NCI-H128 (cell line): Measurements from ENCODE around the gene RFNG.

Source experiments
- DNase-seq: peaks from one replicate; lab custom pipeline; 2025; ENCODE audit not compliant: unreplicated experiment; lab: John Stamatoyannopoulos, UW

RFNG gene

DNA sequence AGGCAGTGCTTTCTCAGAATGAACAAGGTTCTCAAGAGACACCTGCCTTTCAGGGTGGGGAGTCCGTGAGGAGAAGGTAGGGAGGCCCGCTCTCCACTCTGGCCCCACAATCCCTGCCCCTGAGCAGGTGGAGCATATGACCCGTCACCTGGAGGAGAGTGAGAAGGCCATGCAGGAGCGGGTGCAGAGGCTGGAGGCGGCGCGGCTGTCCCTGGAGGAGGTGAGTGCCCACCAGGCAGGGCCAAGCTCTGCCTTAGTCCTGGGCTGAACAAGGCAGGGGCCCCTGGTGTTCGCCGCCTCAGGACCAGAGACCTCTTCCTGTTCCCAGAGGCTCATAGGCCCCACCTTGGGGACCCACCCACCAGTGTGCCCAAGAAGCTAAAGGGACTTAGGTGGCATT, 22.6 kb downstream of the RFNG start:
- DNase-seq, result no peak

DNA sequence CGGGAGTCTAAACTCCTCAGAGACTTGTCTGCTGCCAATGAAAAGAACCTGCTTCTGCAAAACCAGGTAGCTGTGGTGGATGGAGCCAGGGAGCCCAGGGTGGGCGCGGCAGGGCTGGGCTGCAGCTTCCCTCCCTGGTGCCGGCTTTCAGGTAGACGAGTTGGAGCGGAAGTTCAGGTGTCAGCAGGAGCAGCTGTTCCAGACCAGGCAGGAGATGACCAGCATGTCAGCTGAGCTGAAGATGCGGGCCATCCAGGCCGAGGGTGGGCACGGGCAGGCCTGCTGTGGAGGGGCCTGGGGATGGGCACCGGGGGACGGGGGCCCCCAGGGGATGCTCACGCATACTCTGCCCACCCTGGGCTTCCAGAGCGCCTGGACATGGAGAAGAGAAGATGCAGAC, 23.4 kb downstream of the RFNG start:
- DNase-seq, result no peak

DNA sequence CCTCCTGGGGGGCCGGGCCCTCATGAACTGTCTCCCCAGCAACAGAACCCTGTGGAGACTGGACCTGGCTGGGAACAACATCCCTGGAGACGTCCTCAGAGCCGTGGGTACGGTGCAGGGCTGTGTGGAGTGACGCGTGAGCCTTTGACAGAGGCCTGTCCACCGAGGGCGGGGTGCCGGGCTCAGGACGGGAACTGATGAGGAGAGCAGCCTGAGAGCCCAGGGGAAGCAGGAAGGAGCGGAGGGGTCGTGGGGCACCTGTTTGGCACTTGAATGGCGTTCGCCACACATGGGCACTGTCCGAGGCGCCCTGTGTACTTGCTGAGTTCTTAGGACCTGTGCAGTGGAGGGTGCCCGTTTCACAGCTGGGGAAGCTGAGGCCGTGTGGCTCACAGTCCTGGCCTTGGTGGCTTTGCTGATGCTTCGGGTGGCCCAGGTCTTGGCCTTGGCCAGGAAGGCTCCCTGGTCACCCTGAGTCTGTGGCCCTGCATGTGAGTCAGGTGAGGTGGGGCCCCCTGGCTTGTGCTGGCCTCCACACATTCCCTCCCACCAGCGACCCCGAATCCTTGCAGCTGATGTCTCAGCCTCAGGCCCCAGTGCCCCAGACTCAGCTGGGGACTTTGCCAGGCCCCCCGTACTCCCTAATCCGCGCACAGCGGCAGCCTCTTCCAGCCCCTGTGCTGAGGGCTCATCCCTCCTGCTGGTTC, 26.1 kb downstream of the RFNG start:
- no peak for DNase-seq

DNA sequence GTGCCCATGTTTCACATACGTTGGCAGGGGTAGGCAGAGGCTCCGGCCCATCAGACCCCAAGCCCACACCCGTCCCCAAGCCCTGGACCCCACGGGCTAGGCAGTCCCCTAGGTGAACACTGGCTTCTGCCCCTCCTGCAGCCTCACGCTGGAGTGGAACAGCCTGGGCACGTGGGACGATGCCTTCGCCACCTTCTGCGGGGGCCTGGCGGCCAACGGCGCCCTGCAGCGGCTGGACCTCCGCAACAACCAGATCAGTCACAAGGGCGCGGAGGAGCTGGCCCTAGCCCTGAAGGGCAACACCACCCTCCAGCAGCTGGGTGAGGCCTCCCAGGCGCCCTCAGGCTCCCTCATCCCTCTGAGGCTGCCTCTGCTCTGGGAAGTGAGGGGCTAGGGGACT, 26.8 kb downstream of the RFNG start:
- DNase-seq, result no peak

DNA sequence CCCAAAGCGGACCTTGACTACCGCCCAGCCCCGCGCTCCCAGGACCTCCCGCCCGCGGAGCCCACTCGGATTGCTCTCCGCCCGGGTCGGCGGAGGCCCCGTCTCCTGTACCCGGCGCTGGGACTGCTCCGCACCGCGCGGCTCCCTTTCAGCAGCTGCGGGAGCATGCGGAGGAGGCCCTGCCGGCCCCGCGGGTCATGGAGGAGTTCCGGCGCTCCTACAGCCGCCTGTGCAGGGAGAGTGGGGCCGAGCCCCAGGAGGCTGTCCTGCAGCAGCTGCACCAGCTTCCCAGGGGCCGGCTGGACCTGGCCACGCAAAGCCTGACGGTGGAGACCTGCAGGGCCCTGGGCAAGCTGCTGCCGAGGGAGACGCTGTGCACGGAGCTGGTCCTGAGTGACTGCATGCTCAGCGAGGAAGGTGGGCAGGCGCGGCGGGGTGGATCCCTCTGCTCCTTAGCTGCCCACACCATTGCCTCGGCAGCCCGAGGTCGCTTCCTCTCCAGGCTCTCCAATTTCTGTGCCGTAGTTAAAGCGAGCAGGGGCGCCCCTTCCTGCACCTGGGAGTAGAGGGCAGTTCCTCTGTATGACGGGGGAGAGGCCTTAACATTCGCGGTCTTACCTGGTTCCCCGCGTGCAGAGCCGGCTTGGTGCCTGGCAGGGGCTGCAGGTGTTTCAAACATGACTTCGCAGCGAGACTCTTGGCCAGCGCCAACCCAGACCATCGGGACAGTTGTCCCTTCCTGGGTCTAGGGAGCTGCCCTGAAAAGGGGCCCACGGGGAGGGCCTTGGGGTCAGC, 28.0 kb downstream of the RFNG start:
- DNase-seq, result no peak

DNA sequence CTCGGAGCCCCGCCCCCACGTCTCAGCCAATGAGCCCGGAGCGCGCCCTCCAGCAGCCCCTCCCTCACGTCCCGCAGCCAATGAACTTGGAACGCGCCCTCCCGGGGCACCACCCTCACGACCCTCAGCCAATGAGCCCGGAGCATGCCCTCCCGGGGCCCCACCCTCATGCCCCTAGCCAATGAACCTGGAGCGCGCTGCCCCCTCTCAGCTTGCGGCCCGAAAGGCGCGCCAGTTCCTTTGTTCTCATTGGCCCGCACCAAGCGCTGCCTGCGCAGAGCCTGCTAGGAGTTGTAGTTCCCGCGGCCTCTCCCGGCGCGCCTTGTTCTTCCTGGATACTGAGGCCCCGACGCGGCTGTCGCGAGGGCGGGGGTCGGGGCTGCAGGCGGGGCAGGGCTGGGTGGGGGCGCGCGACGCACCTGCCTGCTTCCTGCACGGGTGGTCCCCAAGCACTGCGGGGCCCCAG, 28.6 kb downstream of the RFNG start, which contains the start of gene LRRC45:
Gene LRRC45 (plus strand): TSS at position 325 of the 466 bp plus-strand sequence. CDS start 339 bp downstream, outside the sequence.
- DNase-seq, result peak; percentile 94

DNA sequence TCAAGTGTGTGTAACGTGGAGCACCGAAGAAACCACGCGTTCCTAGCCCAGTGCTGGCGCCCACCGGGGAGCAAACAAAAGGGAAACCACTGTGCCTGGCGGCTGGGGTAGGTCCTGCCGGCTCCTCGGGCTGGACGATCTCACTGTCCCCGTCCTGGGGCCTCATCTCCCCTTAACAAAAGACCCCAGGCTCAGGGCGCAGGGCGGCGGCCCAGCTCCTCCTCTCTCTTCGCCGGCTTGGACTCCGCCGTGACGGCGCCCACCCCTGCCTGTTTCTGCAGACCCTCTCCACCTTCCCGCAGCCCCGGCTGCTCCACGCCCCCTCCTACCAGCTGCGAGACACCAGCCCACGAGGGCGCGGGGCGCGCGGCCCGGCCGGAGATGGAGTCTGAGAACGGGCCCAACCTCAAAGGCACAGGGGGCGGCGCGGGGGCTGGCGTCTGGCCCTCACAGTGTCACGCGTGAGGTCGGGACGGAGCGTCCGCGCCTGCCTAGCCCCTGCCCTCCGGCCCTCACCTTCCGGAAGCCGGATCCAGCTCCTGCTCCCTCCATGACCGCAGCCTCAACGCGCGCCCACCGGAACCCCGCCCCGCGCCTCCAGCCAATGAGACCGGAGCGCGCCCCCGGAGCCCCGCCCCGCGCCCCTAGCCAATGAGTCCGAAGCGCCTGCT, 29.2 kb downstream of the RFNG start, which contains the start of gene CENPX:
Gene CENPX (minus strand): TSS at position 569 of the 671 bp plus-strand sequence. CDS start 17 bp downstream, at position 552.
- DNase-seq, result no peak

DNA sequence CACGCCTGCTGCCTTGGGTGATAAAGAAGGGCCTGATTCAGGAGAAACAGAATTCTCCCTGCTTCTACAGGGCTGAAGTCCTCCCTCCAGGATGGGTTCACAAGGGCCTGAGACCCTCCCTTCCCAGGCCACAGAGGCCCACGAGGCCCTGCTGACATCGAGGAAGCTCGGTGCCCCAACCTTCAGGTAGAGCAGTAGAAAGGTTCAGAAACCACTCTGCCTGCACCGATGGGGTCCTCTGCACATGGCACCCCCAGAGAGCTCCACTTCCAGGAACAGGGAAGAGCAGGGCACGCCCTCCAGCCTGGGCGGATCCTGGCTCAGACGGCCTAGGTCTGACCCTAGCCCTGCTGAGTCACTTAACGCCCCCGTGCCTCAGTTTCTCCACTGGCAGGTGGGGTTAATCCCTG, 29.7 kb downstream of the RFNG start:
- no peak for DNase-seq

DNA sequence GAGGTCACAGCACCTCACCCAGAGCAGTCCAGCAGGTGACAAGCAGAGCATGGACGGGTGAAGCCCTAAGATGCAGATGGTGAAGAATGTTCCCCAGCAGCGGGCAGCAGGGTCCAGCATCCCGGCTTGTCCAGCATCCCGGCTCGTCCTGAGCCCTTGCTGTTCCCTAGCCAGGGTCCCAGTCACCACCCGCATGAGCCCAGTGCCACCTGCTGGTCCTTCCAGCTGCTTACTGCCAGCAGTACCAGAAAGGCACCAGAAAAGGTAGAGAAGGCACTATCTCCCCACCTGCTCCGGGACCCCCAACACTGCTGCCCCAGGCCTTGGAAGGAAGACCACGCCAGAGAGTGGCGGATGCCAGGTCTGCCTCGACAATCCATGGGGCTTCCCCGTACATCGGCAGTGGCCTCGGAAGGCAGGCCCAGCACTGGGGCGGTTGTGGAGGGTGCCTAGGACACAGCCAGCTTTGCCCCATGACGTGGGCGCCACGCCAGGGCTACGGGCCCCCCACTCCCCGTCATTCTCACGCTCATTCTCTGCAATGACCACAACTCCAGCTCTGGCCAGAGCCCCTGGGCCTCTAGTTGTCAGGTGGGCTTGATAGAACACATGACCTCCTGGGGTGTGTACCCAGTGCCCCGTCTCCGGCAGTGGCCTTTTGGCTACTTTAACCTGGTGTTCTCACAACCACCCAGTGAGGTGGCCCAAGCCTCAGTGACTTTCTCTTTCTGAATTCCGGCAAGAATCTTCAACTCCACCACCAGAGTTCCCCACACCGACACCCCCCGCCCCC, 30.3 kb downstream of the RFNG start:
- DNase-seq, result no peak

DNA sequence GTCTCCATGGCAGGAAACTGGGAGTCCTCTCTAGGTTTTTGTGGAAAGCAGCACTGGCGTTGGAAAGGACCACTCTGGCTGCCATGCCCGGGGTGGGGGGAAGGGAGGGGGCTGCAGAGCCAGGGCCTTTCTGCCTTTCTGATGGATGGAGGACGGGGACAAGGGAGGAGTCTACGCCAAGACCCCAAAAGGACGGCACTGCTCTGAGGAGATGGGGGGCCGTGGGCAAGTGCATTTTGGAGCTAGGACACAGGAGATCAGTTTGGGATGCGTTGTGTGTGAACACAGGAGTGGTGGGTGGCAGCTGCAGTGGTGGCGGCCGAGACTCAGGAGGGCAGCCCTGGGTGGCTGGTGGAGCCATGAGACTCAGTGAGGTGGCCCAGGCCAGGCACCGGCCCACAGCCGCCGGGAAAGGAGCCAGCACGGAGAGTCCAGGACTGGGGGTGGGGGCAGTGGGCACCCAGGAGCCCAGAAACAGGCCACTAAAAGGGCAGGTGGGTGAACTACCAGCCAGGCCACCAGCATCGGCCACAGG, 31.0 kb downstream of the RFNG start:
- no peak for DNase-seq

DNA sequence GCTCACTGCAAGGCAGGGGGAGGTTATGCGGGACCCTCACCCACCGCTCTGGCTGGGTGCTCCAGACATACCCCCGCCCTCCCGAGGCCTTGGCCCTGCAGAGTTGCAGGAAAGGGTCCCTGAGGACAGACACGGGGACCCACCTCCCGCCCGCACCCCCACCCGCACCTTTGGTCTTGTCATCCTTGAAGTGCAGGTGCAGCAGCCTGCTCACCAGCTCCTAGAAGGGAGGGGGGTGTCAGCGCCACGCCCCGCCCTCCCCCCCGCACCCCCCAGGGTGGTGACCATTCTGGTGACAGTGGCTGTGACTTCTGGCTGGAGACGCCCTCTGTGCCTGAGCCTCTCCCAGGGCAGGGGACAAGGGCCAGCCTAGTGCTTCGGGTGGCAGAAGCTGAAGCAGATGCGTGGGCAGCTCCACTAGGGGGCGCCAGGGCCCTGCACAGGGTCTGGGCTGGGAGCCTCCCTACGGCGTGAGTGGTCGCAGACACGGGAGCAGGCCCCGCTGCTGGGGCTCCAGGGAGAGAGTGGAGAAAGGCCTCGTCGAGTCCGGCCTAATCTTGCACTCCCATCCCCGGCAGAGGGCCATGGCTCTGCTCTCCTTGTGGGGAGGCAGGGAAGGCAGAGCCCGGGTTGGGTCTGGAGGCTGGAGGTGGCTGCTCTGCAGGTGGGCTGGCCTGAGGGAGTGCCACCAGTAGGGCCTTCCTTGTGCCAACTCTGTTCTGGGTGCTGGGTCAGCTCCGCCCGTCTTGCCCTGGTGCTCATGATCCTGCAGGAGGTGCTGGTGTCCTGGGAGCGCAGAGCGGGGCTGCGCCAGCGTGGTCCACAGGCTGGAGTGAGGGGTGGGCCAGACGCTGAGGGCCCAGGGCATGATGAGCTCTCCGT, 31.7 kb downstream of the RFNG start:
- DNase-seq, result no peak

DNA sequence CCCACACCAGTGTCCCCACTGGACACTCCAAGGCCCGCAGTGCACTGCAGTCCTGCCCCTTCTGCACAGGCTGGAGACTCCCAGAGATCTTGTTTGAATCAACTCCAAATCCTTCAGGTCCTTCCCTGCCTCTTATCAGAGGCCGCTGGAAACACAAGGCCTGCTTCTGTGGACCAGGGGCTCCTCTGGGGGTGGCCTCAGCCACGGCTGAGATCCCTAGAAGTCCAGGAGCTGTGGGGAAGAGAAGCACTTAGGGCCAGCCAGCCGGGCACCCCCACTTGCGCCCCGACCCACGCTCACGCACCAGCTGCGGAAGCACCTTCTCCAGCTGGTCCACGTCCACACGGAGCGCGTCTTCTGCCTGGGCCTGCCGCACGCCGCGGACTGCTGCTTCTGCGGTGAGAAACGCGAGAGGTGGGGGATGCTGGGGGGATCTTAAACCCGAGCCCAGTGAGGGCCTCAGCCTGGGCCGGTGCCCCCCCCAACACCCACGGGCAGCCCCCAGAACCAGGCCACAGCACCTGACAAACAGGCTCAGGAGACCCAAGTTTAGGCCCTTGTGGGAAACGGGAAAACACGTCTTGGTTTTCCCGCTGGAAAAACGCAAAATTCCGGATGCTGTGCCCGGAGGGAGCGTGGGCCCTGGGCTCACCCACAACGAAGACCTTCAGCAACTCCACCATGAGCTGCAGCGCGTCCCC, 32.5 kb downstream of the RFNG start:
- DNase-seq, result no peak

DNA sequence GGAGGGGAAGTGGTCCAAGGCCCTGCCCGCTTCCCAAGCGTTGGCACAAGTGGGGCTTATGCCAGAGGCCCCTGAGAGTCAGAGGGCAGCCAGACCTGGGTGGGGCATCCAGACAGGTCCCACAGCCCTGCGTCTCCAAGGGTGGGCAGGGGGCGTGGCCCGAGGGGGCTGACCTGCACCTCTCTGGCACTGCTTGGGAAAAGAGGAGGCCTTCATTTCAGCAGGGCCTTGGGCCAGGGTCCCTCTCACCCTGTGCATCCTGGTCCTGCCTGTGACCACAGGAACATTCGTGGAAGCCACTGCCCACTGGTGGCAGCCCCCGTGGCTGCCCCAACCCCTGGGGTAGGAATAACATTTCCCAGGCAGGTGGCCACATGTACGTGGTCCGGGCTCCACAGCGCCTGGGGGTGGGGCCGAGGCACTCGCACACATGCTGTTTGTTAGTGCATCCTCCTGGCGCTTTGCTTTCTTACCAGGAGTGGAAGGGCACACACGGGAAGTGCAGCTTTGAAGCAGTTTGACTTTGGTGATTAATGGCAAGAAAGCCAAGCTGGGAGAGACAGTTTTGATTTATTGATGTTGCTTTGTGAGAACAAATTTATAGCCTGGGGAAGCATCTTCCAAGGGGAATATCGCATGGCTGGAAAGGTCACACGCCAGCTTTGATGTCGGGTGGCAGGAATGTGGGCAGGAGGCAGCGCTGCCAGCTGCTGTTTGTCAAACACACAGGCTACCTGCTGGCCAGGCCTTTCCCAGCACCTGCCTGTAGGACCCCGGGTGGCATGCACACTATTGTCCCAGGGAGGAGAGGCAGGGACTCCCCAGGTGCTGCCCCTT, 33.2 kb downstream of the RFNG start:
- DNase-seq, result no peak

DNA sequence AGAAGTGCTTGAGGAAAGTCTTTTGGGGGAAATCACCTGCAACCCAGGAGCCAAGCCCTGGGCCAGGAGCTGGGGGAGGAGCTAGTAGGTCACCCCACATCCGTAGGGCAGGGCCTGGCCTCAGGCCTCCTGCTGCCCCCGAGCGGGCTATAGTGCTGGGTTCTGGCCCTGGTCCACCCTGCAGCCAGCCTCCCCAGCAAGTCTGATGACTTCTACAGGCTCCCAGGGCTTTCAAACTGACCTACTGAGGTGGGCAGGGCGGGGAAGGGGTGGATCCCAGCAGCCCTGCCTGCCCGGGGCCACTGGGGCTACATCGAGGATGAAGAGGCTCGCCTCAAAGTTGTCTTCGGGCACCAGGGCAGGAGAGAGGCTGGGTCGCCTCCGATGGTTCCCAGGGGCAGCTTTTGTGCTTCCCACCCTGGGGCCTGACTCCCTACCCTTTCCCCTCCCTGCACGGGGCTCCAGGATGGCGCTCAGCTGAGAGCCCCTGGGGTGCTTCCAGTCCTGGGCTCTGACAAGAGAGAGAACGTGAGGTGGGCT, 33.9 kb downstream of the RFNG start:
- DNase-seq, result no peak

DNA sequence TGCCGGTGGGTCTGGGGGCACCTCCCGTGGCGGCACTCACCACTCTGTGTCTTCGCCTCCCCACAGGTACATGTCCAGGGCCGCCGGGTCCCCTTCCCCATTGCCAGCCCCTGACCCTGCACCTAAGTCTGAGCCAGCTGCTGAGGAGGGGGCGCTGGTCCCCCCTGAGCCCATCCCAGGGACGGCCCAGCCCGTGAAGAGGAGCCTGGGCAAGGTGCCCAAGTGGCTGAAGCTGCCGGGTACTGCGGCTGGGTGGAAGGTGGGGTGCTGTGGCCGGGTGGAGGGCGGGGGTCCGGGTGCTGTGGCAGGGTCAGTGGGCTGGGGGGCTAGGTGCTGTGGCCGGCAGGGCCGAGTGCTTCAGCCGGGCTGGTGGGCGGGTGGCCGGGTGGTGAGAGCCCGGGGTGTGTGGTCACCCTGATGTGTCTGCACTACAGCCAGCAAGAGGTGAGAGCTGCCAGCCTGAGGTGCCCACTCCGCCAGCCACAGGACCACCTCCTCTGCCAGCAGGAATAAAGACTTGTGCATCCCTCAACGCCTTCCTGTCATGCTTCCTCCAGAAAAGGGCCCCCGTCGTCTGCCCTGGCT, 34.6 kb downstream of the RFNG start:
- no peak for DNase-seq

DNA sequence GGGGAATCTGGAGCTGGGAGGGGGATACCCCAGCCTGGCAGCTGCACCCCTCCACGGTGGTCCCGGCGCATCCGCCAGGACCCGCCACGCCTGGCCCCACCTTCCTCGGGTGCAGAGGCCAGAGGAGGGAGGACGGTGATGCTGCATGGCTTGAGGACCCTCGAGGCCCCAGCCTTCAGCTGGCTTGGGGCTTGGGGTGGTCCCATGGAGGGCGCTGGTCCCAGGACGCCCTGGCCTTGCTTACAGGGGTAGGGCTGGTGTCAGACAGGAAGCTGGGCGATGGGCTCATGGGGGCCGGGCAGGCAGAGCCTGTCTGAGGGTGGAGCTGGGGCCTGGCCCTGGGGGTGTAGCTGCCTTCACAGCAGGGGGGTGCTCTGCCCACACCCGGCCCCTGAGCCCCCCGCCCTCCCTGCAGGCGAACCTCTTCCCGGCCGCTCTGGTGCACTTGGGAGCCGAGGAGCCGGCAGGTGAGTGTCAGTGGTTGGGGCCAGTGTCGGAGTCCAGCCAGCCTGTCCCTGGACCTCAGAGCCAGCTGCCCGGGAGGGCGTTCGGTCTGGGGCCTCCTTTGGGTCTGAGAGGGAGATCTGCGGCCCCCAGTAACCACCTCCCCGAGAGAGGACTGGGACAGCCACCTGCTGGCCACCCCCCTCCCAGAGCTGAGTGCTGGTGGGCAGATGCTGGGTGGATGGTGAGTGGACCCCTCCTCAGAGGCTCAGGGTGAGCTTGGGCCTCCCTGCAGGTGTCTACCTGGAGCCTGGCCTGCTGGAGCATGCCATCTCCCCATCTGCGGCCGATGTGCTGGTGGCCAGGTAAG, 35.3 kb downstream of the RFNG start:
- no peak for DNase-seq
